Measurements from ENCODE around the gene CLEC2D.
A peak's percentile ranks its signal among the peaks of the same experiment; 100 is the strongest.
"Not testable (repeated sequence)": the region's sequence is repeated elsewhere in the genome, so short reads cannot be mapped to it uniquely, and the experiment has no call there.

The CLEC2D gene

DNA sequence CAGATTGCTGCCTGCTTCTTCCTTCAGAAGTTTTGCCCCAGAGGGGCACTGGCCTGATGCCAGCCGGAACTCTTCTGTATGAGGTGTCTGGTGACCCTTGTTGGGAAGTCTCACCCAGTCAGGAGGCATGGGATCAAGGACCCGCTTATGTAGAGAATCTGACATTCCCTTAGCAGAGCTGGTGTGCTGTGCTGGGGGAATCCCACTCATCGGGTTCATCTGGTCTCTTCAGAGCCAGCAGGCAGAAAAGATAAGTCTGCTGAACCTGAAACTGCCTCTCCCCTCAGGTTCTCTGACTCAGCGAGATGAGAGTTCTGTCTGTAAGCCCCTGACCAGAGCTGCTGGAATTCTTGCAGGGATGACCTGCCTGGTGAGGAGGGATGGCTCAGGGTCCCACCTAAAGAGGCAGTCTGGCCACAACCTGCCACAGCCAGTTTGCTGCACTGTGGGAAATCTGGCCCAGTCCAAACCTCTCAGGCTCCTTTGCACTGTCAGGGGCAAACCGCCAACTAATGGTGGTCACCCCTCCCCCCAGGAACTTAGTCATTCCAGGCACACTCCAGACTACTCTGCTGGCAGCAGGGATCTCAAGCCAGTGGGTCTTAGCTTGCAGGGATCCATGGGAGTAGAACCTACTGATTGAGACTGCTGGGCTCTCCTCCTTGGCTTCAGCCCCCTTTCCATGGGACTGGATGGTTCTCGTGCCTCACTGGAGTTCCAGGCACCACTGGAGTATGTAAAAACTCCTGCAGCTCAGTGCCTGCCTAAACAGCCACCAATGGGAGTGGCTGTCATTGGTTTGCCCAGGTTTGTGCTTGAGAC is 4.1 kb downstream of the CLEC2D start:
- H3K9ac ChIP-seq (ENCODE audit: insufficient read length, low read depth) = no peak overlapping the region
- H3K4me1 ChIP-seq (ENCODE audit: insufficient read depth, insufficient read length) = peaks cover 8% of the 10 kb centered on the region
- no peaks in the 10 kb centered on the region for H3K27me3 ChIP-seq (ENCODE audit: insufficient read depth, insufficient read length)
- no peaks in the 10 kb centered on the region for H3K9me3 ChIP-seq (ENCODE audit: insufficient read depth, low read length)
- no peaks in the 10 kb centered on the region for H3K36me3 ChIP-seq (ENCODE audit: insufficient read depth, insufficient read length, low read length)
- peak; percentile 36 for TF ChIP-seq YY1 (IDR thresholded peaks at IDR 0.05; ENCODE audit: insufficient read depth, insufficient read length)
- TF ChIP-seq SUZ12 (IDR thresholded peaks at IDR 0.05; ENCODE audit: extremely low read depth, insufficient read depth, insufficient read length) = no peak
- peak; percentile 81 for DNase-seq (ENCODE audit: low read depth, low spot score)
- H3K4me3 ChIP-seq (ENCODE audit: insufficient read length, low read depth) = no peak overlapping the region

DNA sequence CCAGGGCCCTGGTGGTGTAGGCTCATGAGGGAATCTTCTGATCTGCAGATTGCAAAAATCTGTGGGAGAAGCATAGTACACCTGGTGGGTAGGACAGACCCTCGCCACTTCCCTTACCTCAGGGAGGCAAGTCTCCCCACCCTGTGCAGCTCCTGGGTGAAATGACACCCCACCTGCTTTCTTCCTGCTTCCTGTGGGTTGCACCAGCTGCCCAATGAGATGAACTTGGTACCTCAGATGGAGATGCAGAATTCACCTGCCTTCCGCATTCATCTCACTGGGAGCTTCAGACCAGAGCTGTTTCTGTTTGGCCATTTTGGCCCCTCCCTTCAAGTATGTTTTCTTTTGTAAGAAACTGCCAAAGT is 4.7 kb downstream of the CLEC2D start:
- DNase-seq (ENCODE audit: low read depth, low spot score) = no peak
- Histone ChIP-seq H3K4me3 (ENCODE audit: insufficient read length, low read depth) (no peak overlapping the region), H3K27me3 (ENCODE audit: insufficient read depth, insufficient read length) (no peaks in the 10 kb centered on the region), H3K4me1 (ENCODE audit: insufficient read depth, insufficient read length) (peaks cover 8% of the 10 kb centered on the region), H3K9ac (ENCODE audit: insufficient read length, low read depth) (no peak overlapping the region), H3K9me3 (ENCODE audit: insufficient read depth, low read length) (peaks cover under 1% of the 10 kb centered on the region; the same call in 1 of the 2 replicates), H3K36me3 (ENCODE audit: insufficient read depth, insufficient read length, low read length) (no peaks in the 10 kb centered on the region)
- TF ChIP-seq ZNF274 (IDR thresholded peaks at IDR 0.05; ENCODE audit: low read depth, low read length) (no peak), YY1 (IDR thresholded peaks at IDR 0.05; ENCODE audit: insufficient read depth, insufficient read length) (no peak)

DNA sequence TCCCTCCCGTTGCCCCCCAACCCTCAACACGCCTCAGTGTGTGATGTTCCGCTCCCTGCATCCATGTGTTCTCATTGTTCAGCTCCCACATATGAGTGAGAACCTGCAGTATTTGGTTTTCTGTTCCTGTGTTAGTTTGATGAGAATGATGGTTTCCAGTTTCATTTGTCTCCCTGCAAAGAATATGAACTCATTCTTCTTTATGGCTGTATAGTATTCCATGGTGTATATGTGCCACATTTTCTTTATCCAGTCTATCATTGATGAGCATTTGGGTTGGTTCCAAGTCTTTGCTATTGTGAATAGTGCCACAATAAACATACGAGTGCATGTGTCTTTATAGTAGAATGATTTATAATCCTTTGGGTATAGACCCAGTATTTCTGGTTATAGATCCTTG is 13.0 kb downstream of the CLEC2D start:
- H3K9ac ChIP-seq (ENCODE audit: insufficient read length, low read depth); H3K27me3 ChIP-seq (ENCODE audit: insufficient read depth, insufficient read length); DNase-seq (ENCODE audit: low read depth, low spot score); H3K36me3 ChIP-seq (ENCODE audit: insufficient read depth, insufficient read length, low read length); H3K4me3 ChIP-seq (ENCODE audit: insufficient read length, low read depth); H3K4me1 ChIP-seq (ENCODE audit: insufficient read depth, insufficient read length): not testable (repeated sequence)
- peaks cover 29% of the 10 kb centered on the region for H3K9me3 ChIP-seq (ENCODE audit: insufficient read depth, low read length)

DNA sequence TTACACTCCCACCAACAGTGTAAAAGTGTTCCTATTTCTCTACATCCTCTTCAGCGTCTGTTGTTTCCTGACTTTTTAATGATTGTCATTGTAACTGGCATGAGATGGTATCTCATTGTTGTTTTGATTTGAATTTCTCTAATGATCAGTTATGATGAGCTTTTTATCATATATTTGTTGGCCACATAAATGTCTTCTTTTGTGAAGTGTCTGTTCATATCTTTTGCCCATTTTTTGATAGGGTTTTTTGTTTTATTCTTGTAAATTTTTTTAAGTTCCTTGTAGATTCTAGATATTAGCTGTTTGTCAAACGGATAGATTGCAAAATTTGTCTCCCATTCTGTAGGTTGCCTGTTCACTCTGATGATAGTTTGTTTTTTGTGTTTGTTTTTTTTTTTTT is 13.4 kb downstream of the CLEC2D start:
- not testable (repeated sequence) for DNase-seq (ENCODE audit: low read depth, low spot score); H3K27me3 ChIP-seq (ENCODE audit: insufficient read depth, insufficient read length); H3K36me3 ChIP-seq (ENCODE audit: insufficient read depth, insufficient read length, low read length); H3K4me1 ChIP-seq (ENCODE audit: insufficient read depth, insufficient read length); H3K9ac ChIP-seq (ENCODE audit: insufficient read length, low read depth); H3K4me3 ChIP-seq (ENCODE audit: insufficient read length, low read depth)
- peaks cover 29% of the 10 kb centered on the region for H3K9me3 ChIP-seq (ENCODE audit: insufficient read depth, low read length)

DNA sequence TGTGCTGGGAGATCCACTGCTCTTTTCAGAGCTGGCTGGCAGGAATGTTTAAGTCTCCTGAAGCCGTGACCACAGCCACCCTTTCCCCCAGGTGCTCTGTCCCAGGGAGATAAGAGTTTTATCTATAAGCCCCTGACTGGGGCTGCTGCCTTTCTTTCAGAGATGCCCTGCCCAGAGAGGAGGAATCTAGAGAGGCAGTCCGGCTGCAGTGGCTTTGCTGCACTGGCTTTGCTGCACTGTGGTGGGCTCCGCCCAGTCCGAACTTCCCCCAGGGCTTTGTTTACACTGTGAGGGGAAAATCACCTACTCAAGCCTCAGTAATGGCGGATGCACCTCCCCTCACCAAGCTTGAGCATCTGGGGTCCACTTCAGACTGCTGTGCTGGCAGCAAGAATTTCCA is 15.9 kb downstream of the CLEC2D start:
- Histone ChIP-seq H3K9ac (ENCODE audit: insufficient read length, low read depth) (peak overlapping the region; percentile 37), H3K9me3 (ENCODE audit: insufficient read depth, low read length) (peaks cover 32% of the 10 kb centered on the region), H3K36me3 (ENCODE audit: insufficient read depth, insufficient read length, low read length) (peaks cover 27% of the 10 kb centered on the region)
- H3K4me1 ChIP-seq (ENCODE audit: insufficient read depth, insufficient read length); H3K4me3 ChIP-seq (ENCODE audit: insufficient read length, low read depth); DNase-seq (ENCODE audit: low read depth, low spot score); H3K27me3 ChIP-seq (ENCODE audit: insufficient read depth, insufficient read length): not testable (repeated sequence)

DNA sequence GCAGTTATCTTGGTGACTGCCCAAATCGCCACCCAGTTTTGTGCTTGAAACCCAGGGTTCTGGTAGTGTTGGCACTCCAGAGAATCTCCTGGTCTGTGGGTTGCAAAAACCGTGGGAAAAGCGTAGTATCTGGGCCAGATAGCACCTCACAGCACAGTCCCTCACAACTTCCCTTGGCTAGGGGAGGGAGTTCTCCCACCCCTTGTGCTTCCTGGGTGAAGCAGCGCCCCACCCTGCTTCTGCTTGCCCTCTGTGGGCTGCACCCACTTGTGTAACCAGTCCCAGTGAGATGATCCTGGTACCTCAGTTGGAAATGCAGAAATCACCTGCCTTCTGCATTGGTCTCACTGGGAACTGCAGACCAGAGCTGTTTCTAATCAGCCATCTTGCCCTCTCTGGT is 16.4 kb downstream of the CLEC2D start:
- H3K27me3 ChIP-seq (ENCODE audit: insufficient read depth, insufficient read length) = no peaks in the 10 kb centered on the region
- H3K9me3 ChIP-seq (ENCODE audit: insufficient read depth, low read length) = peaks cover 32% of the 10 kb centered on the region
- H3K4me3 ChIP-seq (ENCODE audit: insufficient read length, low read depth) = no peak overlapping the region
- H3K9ac ChIP-seq (ENCODE audit: insufficient read length, low read depth) = no peak overlapping the region
- DNase-seq (ENCODE audit: low read depth, low spot score) = no peak
- no peak for TF ChIP-seq ZNF274 (IDR thresholded peaks at IDR 0.05; ENCODE audit: low read depth, low read length)
- no peak for TF ChIP-seq SUZ12 (IDR thresholded peaks at IDR 0.05; ENCODE audit: extremely low read depth, insufficient read depth, insufficient read length)
- no peak for TF ChIP-seq YY1 (IDR thresholded peaks at IDR 0.05; ENCODE audit: insufficient read depth, insufficient read length)
- peaks cover 4% of the 10 kb centered on the region for H3K4me1 ChIP-seq (ENCODE audit: insufficient read depth, insufficient read length)
- peaks cover 29% of the 10 kb centered on the region for H3K36me3 ChIP-seq (ENCODE audit: insufficient read depth, insufficient read length, low read length)

DNA sequence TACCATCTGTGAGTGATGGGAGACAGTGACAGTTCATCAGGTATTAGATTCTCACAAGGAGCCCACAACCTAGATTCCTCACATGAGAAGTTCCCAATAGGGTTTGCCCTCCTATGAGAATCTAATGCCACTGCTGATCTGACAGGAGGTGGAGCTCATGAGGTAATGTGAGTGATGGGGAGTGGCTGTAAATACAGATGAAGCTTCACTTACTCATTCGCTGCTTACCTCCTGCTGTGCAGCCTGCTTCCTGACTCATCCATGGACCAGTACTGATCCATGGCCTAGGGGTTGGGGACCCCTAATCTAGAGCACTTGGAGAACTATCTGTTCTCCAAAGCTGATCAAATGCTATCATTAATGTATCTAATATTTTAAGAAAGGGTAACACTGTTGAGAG is 17.7 kb downstream of the CLEC2D start:
- Histone ChIP-seq H3K27me3 (ENCODE audit: insufficient read depth, insufficient read length) (no peaks in the 10 kb centered on the region), H3K9me3 (ENCODE audit: insufficient read depth, low read length) (peaks cover 23% of the 10 kb centered on the region), H3K4me3 (ENCODE audit: insufficient read length, low read depth) (no peak overlapping the region), H3K9ac (ENCODE audit: insufficient read length, low read depth) (no peak overlapping the region), H3K36me3 (ENCODE audit: insufficient read depth, insufficient read length, low read length) (peaks cover 24% of the 10 kb centered on the region), H3K4me1 (ENCODE audit: insufficient read depth, insufficient read length) (peaks cover 4% of the 10 kb centered on the region)
- TF ChIP-seq SUZ12 (IDR thresholded peaks at IDR 0.05; ENCODE audit: extremely low read depth, insufficient read depth, insufficient read length) = no peak
- no peak for TF ChIP-seq ZNF274 (IDR thresholded peaks at IDR 0.05; ENCODE audit: low read depth, low read length)
- TF ChIP-seq YY1 (IDR thresholded peaks at IDR 0.05; ENCODE audit: insufficient read depth, insufficient read length) = no peak
- DNase-seq (ENCODE audit: low read depth, low spot score) = peak; percentile 70

DNA sequence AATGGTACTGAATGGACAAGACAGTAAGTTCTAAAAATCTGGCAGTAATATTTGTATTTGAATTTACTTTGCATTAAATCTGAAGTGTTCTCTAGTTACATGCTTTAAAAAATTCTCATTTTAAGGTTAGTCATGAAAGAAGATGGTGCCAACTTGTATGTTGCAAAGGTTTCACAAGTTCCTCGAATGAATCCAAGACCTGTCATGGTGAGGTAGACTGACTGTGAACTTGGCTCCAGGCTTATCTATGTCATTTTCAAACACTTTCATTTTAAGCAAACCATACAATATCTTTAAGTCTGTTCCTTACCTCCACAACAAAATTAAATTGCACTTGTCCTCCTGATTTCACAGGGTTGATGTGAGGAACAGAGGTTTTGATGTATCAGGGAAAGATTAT is 23.4 kb downstream of the CLEC2D start:
- no peaks in the 10 kb centered on the region for H3K27me3 ChIP-seq (ENCODE audit: insufficient read depth, insufficient read length)
- peaks cover 26% of the 10 kb centered on the region for H3K9me3 ChIP-seq (ENCODE audit: insufficient read depth, low read length)
- H3K9ac ChIP-seq (ENCODE audit: insufficient read length, low read depth) = no peak overlapping the region
- no peak for TF ChIP-seq ZNF274 (IDR thresholded peaks at IDR 0.05; ENCODE audit: low read depth, low read length)
- TF ChIP-seq SUZ12 (IDR thresholded peaks at IDR 0.05; ENCODE audit: extremely low read depth, insufficient read depth, insufficient read length) = no peak
- TF ChIP-seq YY1 (IDR thresholded peaks at IDR 0.05; ENCODE audit: insufficient read depth, insufficient read length) = no peak
- DNase-seq (ENCODE audit: low read depth, low spot score) = no peak
- no peaks in the 10 kb centered on the region for H3K4me1 ChIP-seq (ENCODE audit: insufficient read depth, insufficient read length)
- H3K4me3 ChIP-seq (ENCODE audit: insufficient read length, low read depth) = no peak overlapping the region
- peaks cover 28% of the 10 kb centered on the region for H3K36me3 ChIP-seq (ENCODE audit: insufficient read depth, insufficient read length, low read length)

Data from NT2/D1 (cell line).